HG03460 (cell line): ENCODE measurements around the gene FCSK.
A peak's percentile ranks its signal among the peaks of the same experiment; 100 is the strongest.
"Not testable (repeated sequence)": the region's sequence is repeated elsewhere in the genome, so short reads cannot be mapped to it uniquely, and the experiment has no call there.

Experiments used
- ATAC-seq: cut with Tn5 transposase; IDR thresholded peaks from one replicate; pipeline ENCODE4 v1.9.1; 2021; ENCODE audit not compliant: unreplicated experiment

FCSK gene

GRCh38 chr16:70454222-70455034 is at the start of gene FCSK:
Gene FCSK, plus strand, starts transcription at chr16:70454595. Its CDS starts 8,596 bp downstream, at chr16:70463191.
- ATAC-seq, result peak; percentile 86

DNA sequence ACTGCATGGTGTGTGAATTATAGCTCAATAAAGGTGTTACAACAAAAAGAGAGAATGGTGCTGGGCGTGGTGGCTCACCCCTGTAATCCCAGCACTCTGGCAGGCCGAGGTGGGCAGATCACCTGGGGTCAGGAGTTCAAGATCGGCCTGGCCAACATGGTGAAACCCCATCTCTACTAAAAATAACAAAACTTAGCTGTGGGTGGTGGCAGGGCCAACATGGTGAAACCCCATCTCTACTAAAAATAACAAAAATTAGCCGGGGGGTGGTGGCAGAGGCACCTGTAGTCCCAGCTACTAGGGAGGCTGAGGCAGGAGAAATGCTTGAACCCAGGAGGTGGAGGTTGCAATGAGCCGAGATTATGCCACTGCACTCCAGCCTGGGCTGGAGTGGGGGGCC is 48.3 kb upstream of the FCSK start:
- not testable (repeated sequence) for ATAC-seq

- no peak for ATAC-seq
Observed at GRCh38 chr16:70407811-70408274, 46.6 kb upstream of the FCSK start.

DNA sequence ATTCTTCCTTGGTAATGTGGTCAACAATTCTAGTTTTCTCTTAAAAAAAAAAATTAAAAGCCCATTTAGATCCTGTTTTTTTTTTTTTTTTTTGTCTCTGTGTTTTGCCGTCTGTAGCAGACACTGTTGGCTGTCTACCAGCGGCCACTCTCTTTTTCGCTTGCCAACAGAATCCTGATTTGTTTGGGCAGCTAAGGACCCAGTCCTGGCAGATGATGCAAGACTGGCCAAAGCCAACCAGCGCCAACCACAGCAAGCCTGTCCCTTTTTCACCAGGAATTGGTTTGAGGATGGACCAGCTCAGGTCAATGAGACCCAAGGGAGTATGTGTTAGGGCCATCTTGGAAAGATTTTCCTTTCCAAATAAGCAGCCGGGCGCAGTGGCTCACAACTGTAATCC is 43.7 kb upstream of the FCSK start:
- no peak for ATAC-seq

- ATAC-seq, result no peak
Observed at GRCh38 chr16:70412385-70412784, 42.0 kb upstream of the FCSK start.

GRCh38 chr16:70413572-70413971 is 40.8 kb upstream of the FCSK start:
- ATAC-seq, result not testable (repeated sequence)

DNA sequence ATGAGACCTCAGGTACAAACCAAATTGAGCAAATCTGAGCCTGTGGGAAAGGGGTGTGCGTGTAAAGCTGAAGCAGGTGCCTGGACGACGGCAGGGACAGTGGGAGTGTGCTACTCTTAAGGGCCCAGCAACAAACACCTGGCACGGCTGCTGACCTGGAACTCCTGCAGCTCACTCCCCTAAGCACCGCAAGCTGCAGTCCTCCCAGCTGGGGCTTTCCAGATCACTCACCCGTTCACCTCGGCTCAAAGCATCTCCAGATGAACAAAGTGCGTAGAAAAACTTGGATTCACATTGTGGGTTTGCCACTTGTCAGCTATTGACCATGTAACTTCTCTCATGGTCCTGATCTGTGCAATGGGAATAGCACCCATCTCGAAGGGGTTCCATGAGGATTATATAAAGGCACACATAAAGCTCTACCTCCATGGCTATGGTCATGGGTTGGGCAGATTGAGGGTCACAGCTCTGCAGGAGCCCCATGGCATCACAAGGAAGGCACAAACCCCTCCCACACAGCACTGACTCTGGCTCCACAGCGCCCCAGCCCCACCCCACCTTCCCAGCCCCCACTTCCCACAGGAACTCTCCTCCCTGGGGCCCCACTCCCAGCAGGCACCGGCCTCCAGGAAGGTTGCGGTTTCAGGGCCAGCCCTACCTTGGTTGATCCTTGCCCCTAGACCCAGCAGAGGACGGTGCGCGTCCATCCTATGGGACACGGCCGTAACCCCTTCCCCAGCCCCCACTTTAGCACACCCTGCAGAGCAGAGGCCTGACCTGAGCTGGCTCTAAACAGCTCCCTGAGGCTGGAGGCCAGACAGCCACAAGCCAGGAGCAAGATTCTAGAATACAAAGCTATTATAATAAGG is 37.4 kb upstream of the FCSK start:
- peak; percentile 73 for ATAC-seq

DNA sequence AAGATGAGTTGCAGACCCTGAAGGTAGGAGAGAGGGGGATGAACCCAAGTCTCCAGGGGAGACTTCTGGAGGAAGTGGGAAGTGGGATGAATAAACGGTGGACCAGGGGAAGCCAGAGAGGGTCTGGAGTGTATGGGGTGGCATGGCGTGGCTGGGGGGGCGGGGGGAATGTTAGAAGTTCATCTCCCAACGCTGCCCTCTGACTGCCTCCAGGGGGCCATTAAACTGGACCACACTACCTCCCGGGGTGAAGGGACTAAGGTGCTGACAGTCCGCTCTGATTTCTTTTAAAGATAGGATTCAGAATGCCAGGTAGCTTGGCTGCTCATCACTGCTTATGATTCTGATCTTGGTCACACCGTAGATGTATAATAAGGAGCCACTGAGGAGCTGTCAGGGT is 36.7 kb upstream of the FCSK start:
- ATAC-seq, result no peak

DNA sequence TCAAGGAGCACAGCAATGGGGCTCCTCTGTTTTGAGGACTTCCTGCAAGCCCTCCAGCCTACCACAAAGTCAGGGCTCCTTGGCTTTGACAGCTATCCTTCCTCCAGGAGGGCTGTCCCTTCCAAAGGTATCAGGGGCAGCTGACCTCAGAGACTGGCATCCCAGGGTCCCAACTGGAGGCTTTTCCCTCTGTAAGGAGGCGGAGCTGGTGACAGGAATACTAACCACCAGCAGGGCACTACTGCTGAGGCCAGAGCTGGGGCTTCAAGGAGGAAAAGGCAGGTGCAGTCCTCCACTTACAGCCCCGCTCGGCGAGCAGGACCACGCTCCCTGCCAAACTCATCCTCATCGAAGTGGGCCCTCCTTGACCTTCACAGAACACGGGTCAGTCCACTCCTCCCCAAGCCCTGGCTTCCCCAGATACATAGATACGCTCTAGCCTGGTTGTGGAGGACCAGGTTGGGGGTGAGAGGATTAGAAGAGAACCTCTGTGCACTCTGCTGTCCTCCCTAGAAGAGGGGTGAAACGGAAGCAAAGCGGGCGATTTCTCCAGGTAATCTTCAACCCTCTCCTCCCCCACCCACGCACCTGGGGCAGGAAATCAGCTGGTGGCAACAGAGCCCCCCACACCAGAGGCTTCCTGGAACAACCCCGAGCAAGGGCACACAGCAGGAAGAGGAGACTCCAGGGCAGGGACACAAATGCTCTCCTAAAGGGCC is 36.0 kb upstream of the FCSK start:
- ATAC-seq, result no peak

DNA sequence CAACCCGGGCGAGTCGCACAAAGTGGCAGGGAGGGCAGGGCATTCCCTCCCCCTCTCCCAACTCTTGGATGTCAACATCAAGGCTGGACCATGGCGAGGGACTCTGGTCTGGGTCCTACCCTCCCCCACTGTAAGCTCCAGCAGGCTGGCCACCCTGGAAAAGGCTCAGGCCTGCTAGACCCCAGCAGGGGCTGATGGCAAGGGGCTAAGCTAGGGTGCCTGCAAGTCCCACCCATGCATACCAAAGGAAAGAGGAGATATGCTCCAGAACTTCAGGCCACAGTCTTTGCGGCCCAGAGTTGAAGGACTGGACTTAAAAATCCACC is 35.4 kb upstream of the FCSK start:
- ATAC-seq, result no peak

DNA sequence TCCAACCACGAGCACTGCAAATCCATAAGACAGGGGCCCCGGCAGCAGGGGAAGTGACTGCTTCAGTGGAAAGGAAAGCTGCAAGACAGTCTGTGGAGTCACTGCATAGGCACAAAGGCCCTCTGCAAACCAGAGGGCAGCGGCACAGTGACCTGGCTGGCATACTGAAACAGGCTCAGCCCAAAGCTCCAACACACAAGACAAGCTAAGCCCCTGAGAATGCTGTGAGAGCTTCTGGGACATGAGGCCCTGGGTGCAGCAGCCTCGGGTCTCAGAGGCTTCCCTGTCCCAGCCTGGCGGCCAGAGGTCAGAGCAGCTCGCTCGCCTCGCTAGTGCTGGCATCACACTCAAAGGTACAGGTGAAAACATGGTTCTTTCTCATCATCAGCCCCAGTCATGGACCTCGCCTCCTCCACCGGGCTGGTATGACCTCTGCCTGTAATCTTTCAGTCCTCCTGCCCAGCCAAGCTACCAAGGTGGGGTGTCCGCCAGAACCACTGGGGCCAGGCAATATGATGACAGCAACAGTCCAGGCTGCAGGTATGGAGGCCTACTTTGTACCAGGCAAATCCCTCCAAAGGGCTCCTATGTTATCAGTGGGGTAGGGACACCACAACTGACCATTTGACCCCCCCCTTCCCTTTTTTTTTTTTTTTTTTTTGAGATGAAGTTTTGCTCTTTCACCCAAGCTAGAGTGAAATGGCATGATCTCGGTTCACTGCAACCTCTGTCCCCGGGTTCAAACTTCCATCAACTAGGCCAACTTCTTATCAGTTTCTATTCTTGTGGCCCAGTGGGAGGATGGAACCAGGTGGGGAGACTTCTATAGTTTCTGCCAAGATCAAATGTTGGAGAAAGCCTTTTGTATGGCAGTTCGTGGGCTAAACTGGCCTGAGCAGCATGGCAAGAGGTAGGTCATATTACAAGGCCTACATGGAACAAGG is 34.7 kb upstream of the FCSK start:
- no peak for ATAC-seq

GRCh38 chr16:70421014-70421413 is 33.4 kb upstream of the FCSK start:
- no peak for ATAC-seq

GRCh38 chr16:70421473-70422311 is 32.7 kb upstream of the FCSK start:
- ATAC-seq, result no peak

- ATAC-seq, result no peak
Observed at GRCh38 chr16:70422543-70422942, 31.9 kb upstream of the FCSK start.

- ATAC-seq, result no peak
Observed at GRCh38 chr16:70427786-70428177, 26.6 kb upstream of the FCSK start.

- ATAC-seq, result no peak
Observed at GRCh38 chr16:70428178-70428998, 26.0 kb upstream of the FCSK start.

DNA sequence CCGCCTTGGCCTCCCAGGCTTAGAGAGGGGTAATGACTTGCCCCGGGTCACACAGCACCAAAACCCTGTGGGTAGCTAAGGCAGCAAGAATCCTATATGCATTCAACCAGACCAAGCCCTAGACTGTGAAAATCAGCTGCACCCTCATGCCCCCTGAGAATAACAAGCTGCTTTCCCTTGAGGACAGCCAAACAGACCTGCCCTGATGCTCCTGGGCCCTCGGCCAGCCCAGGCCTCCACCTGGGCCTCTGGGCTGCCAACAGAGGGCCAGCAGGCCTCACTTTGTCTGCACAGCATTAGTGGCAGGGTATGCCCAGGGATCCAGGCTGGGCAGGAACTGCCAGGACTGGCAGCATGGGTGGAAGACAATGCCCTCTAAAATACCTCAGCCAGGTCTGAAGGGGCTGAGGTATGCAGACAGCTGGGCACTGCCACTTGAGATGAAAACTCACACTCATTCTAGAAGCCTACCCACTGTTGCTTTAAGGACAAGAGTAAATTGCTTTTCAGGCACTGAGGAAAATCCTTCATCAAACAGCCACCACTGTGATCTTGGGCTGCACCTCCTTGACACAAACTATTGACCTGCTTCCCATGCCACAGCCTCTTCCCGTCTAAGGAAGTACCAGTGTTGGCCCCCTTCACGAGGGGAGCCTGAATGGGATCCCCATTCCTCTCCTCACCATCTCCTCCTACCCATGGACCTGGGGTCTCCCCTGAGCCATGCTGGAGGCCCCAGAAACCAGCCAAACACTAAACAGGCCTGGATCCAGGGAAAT is 24.3 kb upstream of the FCSK start:
- ATAC-seq, result peak; percentile 8
